ENCODE results near the gene SBNO2. TPM values are rescaled to one million over a fixed set of nuclear protein-coding genes. Genes with fewer than 3 reads are reported as not detected.

The SBNO2 gene
- total and polyA plus RNA-seq, 2 of the 4 experiments (the other 2 are of a cell fraction) = 13.4 to 40.5 TPM

GRCh38 chr19:1080360-1081161 is 93.5 kb downstream of the SBNO2 start:
- H3K79me1 ChIP-seq (ENCODE audit: low read depth in 1 of 2, low read length in 2 of 2) = no peaks in the 10 kb centered on the region
- no peak overlapping the region for H3K23ac ChIP-seq (ENCODE audit: low read depth, low read length)
- intact Hi-C loops (cut with micrococcal nuclease) = no loop called here
- H3K36me3 ChIP-seq (ENCODE audit: control insufficient read depth, insufficient read depth, low read length) = no peaks in the 10 kb centered on the region
- no peak overlapping the region for H3K4ac ChIP-seq (ENCODE audit: low read depth, low read length)
- no peak overlapping the region for H2BK20ac ChIP-seq (ENCODE audit: low read depth, low read length)
- H3K56ac ChIP-seq (ENCODE audit: extremely low read depth, insufficient read depth, low read length) = no peak overlapping the region
- ChIA-PET CTCF (interaction anchor here (0.6 kb wide), 1 partner anchor 32 kb away, joined by 3 read pairs; no protein-coding TSS in a partner anchor), POLR2A (ENCODE audit: unreplicated experiment) (no interaction called here)
- H3K14ac ChIP-seq (replicated peaks; ENCODE audit: low read depth, low read length) = no peak overlapping the region
- no peak overlapping the region for H2AFZ ChIP-seq (replicated peaks; ENCODE audit: low read length, poor library complexity)
- no peak overlapping the region for H3K18ac ChIP-seq (ENCODE audit: low read depth, low read length)
- ATAC-seq (ENCODE audit: low read depth) (no peak), DNase-seq (no peak)
- no peak overlapping the region for H2AK5ac ChIP-seq (ENCODE audit: low read depth, low read length)
- no peaks in the 10 kb centered on the region for H3K9me1 ChIP-seq (ENCODE audit: insufficient read depth, low read length)
- no peaks in the 10 kb centered on the region for H4K20me1 ChIP-seq (ENCODE audit: insufficient read depth, low read length)
- dilution Hi-C loops (cut with HindIII; ENCODE audit: low sequenced_read_pairs, unreplicated experiment) = no loop called here
- 96% methylated on average over 28 of the region's 50 CpGs; no CpG with 5 or more reads in 1 of the 2 experiments for WGBS, 2 experiments (ENCODE audit: extremely low coverage in 2 of 2, insufficient read length in 1 of 2)
- H2AK9ac ChIP-seq (replicated peaks; ENCODE audit: low read depth, low read length, poor library complexity) = no peak overlapping the region
- no peak overlapping the region for H3K4me2 ChIP-seq (ENCODE audit: low read depth, low read length)
- H3K4me1 ChIP-seq (ENCODE audit: control insufficient read depth, insufficient read depth, low read length) = no peaks in the 10 kb centered on the region
- no peak overlapping the region for H4K5ac ChIP-seq (ENCODE audit: low read depth, low read length)
- no peak overlapping the region for H2BK15ac ChIP-seq (ENCODE audit: low read depth, low read length)
- H2BK5ac ChIP-seq (ENCODE audit: low read depth, low read length, poor library complexity, severe bottlenecking) = no peak overlapping the region
- peaks cover 2% of the 10 kb centered on the region; the same call in 1 of the 2 replicates for H3K9me3 ChIP-seq (ENCODE audit: control insufficient read depth, insufficient read depth, low read length)
- H4K8ac ChIP-seq (ENCODE audit: low read depth in 2 of 2, low read length in 2 of 2) = no peak overlapping the region
- no peak overlapping the region for H3K9ac ChIP-seq (ENCODE audit: low read depth, low read length)
- no peak for TF ChIP-seq BHLHE40 (IDR thresholded peaks at IDR 0.05; ENCODE audit: low read depth, low read length)
- TF ChIP-seq FOS (IDR thresholded peaks at IDR 0.05; ENCODE audit: low read depth, low read length) = no peak
- TF ChIP-seq USF2 (IDR thresholded peaks at IDR 0.05; ENCODE audit: low read depth, low read length) = no peak
- TF ChIP-seq MXI1 (IDR thresholded peaks at IDR 0.05; ENCODE audit: borderline replicate concordance, low read depth, low read length) = no peak
- TF ChIP-seq RAD21 (IDR thresholded peaks at IDR 0.05; ENCODE audit: low read length) = no peak
- TF ChIP-seq CTCF (conservative IDR thresholded peaks at IDR 0.05; ENCODE audit: low read depth, low read length) = no peak
- TF ChIP-seq RFX5 (IDR thresholded peaks at IDR 0.05; ENCODE audit: low read depth, low read length) = no peak
- no peak for TF ChIP-seq MAZ (IDR thresholded peaks at IDR 0.05; ENCODE audit: borderline replicate concordance, low read depth, low read length)
- no peak overlapping the region for H3K27ac ChIP-seq (ENCODE audit: insufficient read depth, low read length)
- no peak overlapping the region for H2BK120ac ChIP-seq (ENCODE audit: low read depth, low read length)
- in situ Hi-C loops (cut with MboI; ENCODE audit: low sequenced_read_pairs) = no loop called here
- no peaks in the 10 kb centered on the region for H3K27me3 ChIP-seq (ENCODE audit: control insufficient read depth, insufficient read depth, low read length)
- H3K4me3 ChIP-seq (ENCODE audit: insufficient read depth, low read depth, low read length) = no peak overlapping the region
- BruUV-seq (replicated peaks) = no TSS peak
- no peak overlapping the region for H4K91ac ChIP-seq (ENCODE audit: insufficient read depth, low read depth, low read length)

All from IMR-90 (cell line).